SK-N-SH (cell line): ENCODE results near the gene WNT6. TPM values are rescaled to one million over a fixed set of nuclear protein-coding genes. Genes with fewer than 3 reads are reported as not detected.

Experiments
- CTCF ChIA-PET: fragments of 300-600, 350-600 bp; formaldehyde crosslinking; extraction: SDS; loops from one replicate; lab custom pipeline; 2021; lab: Yijun Ruan, JAX
- POLR2A ChIA-PET: fragments of 350-600 bp; sonication (Branson Sonifier 250); formaldehyde crosslinking; extraction: SDS; loops from one replicate; lab custom pipeline; 2020; ENCODE audit warnings: antibody characterized with exemption, inconsistent platforms; lab: Yijun Ruan, JAX
- DNase-seq: peaks from one replicate; pipeline ENCODE4 v3.0.0; 2012
- H2AFZ ChIP-seq: fragments of 200-600 bp; sonication (generic); 2 replicates; pipeline ENCODE4 v1.8.1; 2016; ENCODE audit warnings: antibody characterized with exemption, mild to moderate bottlenecking, low read depth
- H3F3A ChIP-seq: fragments of 200-600 bp; sonication (generic); replicated peaks from 2 replicates; pipeline ENCODE3; 2016; ENCODE audit warnings: antibody characterized with exemption, mild to moderate bottlenecking; ENCODE audit not compliant: insufficient read depth
- H3K27ac ChIP-seq, 2 experiments: fragments of 200-500 bp in 1 of 2; fragments of 200-600 bp in 1 of 2; sonication (Bioruptor generic) in 1 of 2; sonication (generic), shearing (Covaris generic) in 1 of 2; 2 replicates each; pipeline versions ENCODE4 v1.5.1 to v1.6.1; 2014 to 2016; ENCODE audit warnings: low read depth in 2 of 2, inconsistent platforms in 1 of 2, low read length in 1 of 2, mild to moderate bottlenecking in 1 of 2, mixed read lengths in 1 of 2
- H3K27me3 ChIP-seq: fragments of 200-600 bp; sonication (generic), shearing (Covaris generic); 2 replicates; pipeline ENCODE4 v1.6.1; 2016; ENCODE audit warnings: mixed run types; ENCODE audit not compliant: insufficient read depth
- H3K36me3 ChIP-seq, 2 experiments: fragments of 200-500 bp in 1 of 2; fragments of 200-600 bp in 1 of 2; sonication (Bioruptor generic) in 1 of 2; sonication (generic) in 1 of 2; replicated peaks in 1 of 2; 2 replicates each; pipeline versions ENCODE3 to v1.5.1; 2014 to 2016; ENCODE audit warnings: low read length in 1 of 2, mild to moderate bottlenecking in 1 of 2; ENCODE audit not compliant: insufficient read depth in 2 of 2, control insufficient read depth in 1 of 2
- H3K4me1 ChIP-seq, 2 experiments: fragments of 200-500 bp in 1 of 2; fragments of 200-600 bp in 1 of 2; sonication (Bioruptor generic) in 1 of 2; sonication (generic), shearing (Covaris generic) in 1 of 2; 2 replicates each; pipeline versions ENCODE4 v1.5.1 to v1.6.1; 2014 to 2016; ENCODE audit warnings: low read depth in 1 of 2, low read length in 1 of 2, mixed run types in 1 of 2; ENCODE audit not compliant: insufficient read depth in 2 of 2, control insufficient read depth in 1 of 2
- H3K4me2 ChIP-seq: fragments of 200-600 bp; sonication (generic), shearing (Covaris generic); 2 replicates; pipeline ENCODE4 v1.6.1; 2017; ENCODE audit warnings: mixed run types
- H3K4me3 ChIP-seq, 2 experiments: fragments of 200-500 bp in 1 of 2; fragments of 200-600 bp in 1 of 2; sonication (Bioruptor generic) in 1 of 2; sonication (generic), shearing (Covaris generic) in 1 of 2; 2 replicates each; pipeline versions ENCODE4 v1.5.1 to v1.8.1; 2014 to 2016; ENCODE audit warnings: low read depth in 2 of 2, inconsistent platforms in 1 of 2, low read length in 1 of 2, mild to moderate bottlenecking in 1 of 2, mixed read lengths in 1 of 2, moderate library complexity in 1 of 2
- H3K79me2 ChIP-seq: fragments of 200-600 bp; sonication (generic); 2 replicates; pipeline ENCODE4 v1.8.1; 2017; ENCODE audit warnings: mild to moderate bottlenecking; ENCODE audit not compliant: insufficient read depth
- H3K9ac ChIP-seq: fragments of 200-600 bp; sonication (generic); 2 replicates; pipeline ENCODE4 v1.6.1; 2017; ENCODE audit warnings: mixed run types
- H3K9me2 ChIP-seq: fragments of 200-600 bp; sonication (generic); 2 replicates; pipeline ENCODE4 v1.6.1; 2017; ENCODE audit warnings: mixed run types
- H3K9me3 ChIP-seq: fragments of 200-600 bp; sonication (generic); 2 replicates; pipeline ENCODE4 v1.6.1; 2017; ENCODE audit warnings: mixed run types, mild to moderate bottlenecking, moderate library complexity
- H4K20me1 ChIP-seq: fragments of 200-600 bp; sonication (generic); 2 replicates; pipeline ENCODE4 v1.6.1; 2017; ENCODE audit warnings: mild to moderate bottlenecking, mixed run types; ENCODE audit not compliant: insufficient read depth
- FOSL2 ChIP-seq: IDR thresholded peaks from 2 replicates; pipeline ENCODE4 v1.4.0; 2012; ENCODE audit warnings: low read depth, mild to moderate bottlenecking, moderate library complexity, borderline replicate concordance
- FOXJ3 ChIP-seq: sonication (generic); formaldehyde crosslinking; IDR thresholded peaks from 2 replicates; pipeline ENCODE4 v1.5.1; 2020; ENCODE audit warnings: mild to moderate bottlenecking, missing genetic modification reagents
- FOXM1 ChIP-seq: IDR thresholded peaks from 2 replicates; pipeline ENCODE4 v1.4.0; 2012; ENCODE audit warnings: low read depth, mild to moderate bottlenecking
- GABPA ChIP-seq: IDR thresholded peaks from 2 replicates; pipeline ENCODE4 v1.4.0; 2012; ENCODE audit warnings: low read depth, mild to moderate bottlenecking
- MEF2A ChIP-seq: IDR thresholded peaks from 2 replicates; pipeline ENCODE4 v1.4.0; 2012; ENCODE audit warnings: low read depth, borderline replicate concordance
- MXI1 ChIP-seq: IDR thresholded peaks from 2 replicates; pipeline ENCODE4 v1.6.1; 2012; ENCODE audit warnings: mild to moderate bottlenecking, low read depth, low read length, improper control_type of control experiment
- NFIC ChIP-seq: IDR thresholded peaks from 2 replicates; pipeline ENCODE4 v1.4.0; 2012; ENCODE audit warnings: borderline replicate concordance
- RAD21 ChIP-seq: IDR thresholded peaks from 2 replicates; pipeline ENCODE4 v1.6.1; 2012; ENCODE audit warnings: mild to moderate bottlenecking, low read length
- RXRA ChIP-seq: IDR thresholded peaks from 2 replicates; pipeline ENCODE4 v1.4.0; 2012; ENCODE audit warnings: low read depth, mild to moderate bottlenecking, borderline replicate concordance
- SIN3A ChIP-seq: IDR thresholded peaks from 2 replicates; pipeline ENCODE4 v1.6.1; 2012; ENCODE audit warnings: low read depth, mild to moderate bottlenecking, low read length, moderate library complexity, borderline replicate concordance
- SMC3 ChIP-seq: IDR thresholded peaks from 2 replicates; pipeline ENCODE4 v1.6.1; 2012; ENCODE audit warnings: low read depth, low read length, improper control_type of control experiment
- WGBS: methylation state at CpG from one replicate; pipeline ENCODE4 v1.1.6; 2017; ENCODE audit warnings: low lambda C conversion rate; 5-methylcytosine and 5-hydroxymethylcytosine counted together
- polyA plus RNA-seq, 3 experiments: library from polyadenylated mRNA; depleted of rRNA; stranded (reverse); fragments of >200 nt; gene quantifications; 2 replicates each; pipeline ENCODE4 v1.2.3, GENCODE V29; 2012
- TF ChIP-seq, protein P1 (sequence below): fragments of 150-350 bp; IDR thresholded peaks from 2 replicates; pipeline ENCODE4 v1.6.1; 2017; ENCODE audit warnings: antibody characterized with exemption, low read length, low read depth, borderline replicate concordance
- TF ChIP-seq, protein P2 (sequence below): fragments of 200-600 bp; sonication (generic); IDR thresholded peaks from 2 replicates; pipeline ENCODE4 v1.6.1; 2017; ENCODE audit warnings: antibody characterized with exemption, mild to moderate bottlenecking, moderate library complexity
- TF ChIP-seq, protein P3 (sequence below): IDR thresholded peaks from 2 replicates; pipeline ENCODE4 v1.4.0; 2012; ENCODE audit warnings: low read depth, borderline replicate concordance
- TF ChIP-seq, protein P4 (sequence below): IDR thresholded peaks from 2 replicates; pipeline ENCODE4 v1.4.0; 2012; ENCODE audit warnings: low read depth, borderline replicate concordance
- TF ChIP-seq, protein P5 (sequence below): IDR thresholded peaks from 2 replicates; pipeline ENCODE4 v1.4.0; 2012; ENCODE audit warnings: low read depth

The WNT6 gene
- polyA plus RNA-seq, 1 of the 3 experiments (the other 2 are of a cell fraction), result 0.08 TPM

DNA sequence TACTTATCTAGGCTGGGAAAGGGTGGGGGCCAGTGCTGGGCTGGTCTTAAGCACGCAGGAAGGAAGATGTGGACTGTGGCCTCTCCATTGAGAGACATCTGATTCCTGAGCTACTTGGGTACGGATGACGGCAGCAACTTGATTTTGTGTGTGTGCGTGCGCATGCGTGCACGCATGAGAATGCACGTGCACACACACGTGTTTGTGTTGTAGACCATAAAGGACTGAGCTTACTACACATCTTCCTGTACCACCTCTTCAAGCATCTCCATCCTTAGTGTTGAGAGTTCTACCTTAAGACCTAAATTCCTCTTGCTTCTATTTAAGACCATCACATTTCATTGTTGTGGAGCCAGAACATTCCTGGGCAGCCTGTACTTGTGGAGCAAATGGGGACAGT, 9.5 kb downstream of the WNT6 start:
- H3K36me3 ChIP-seq, result no peaks in the 10 kb centered on the region
- no peaks in the 10 kb centered on the region for H3K79me2 ChIP-seq
- no peak overlapping the region for H2AFZ ChIP-seq
- no peaks in the 10 kb centered on the region for H3K9me3 ChIP-seq
- CTCF ChIA-PET, result interaction anchor here (1.0 to 22.5 kb wide), 4 partner anchors 16 to 126 kb away, joined by 3 to 795 read pairs (median 4); no protein-coding TSS in a partner anchor
- 89% methylated on average over 9 of the region's 9 CpGs for WGBS
- H3F3A ChIP-seq, result no peaks in the 10 kb centered on the region
- H3K9ac ChIP-seq, result no peak overlapping the region
- peaks cover 0 to 17% of the 10 kb centered on the region in 2 experiments; a peak in 1 of 4 replicates for H3K4me1 ChIP-seq
- H3K4me3 ChIP-seq, result no peak overlapping the region
- H3K9me2 ChIP-seq, result no peaks in the 10 kb centered on the region
- POLR2A ChIA-PET, result interaction anchor here (1.0 to 1.1 kb wide), 2 partner anchors 8 to 127 kb away, joined by 3 to 4 read pairs; no protein-coding TSS in a partner anchor
- DNase-seq, result no peak
- H3K27me3 ChIP-seq, result peaks cover 26% of the 10 kb centered on the region; the same call in 1 of the 2 replicates
- H3K4me2 ChIP-seq, result no peak overlapping the region
- TF ChIP-seq FOSL2, result no peak
- no peak for TF ChIP-seq FOXM1
- TF ChIP-seq, protein P1, sequence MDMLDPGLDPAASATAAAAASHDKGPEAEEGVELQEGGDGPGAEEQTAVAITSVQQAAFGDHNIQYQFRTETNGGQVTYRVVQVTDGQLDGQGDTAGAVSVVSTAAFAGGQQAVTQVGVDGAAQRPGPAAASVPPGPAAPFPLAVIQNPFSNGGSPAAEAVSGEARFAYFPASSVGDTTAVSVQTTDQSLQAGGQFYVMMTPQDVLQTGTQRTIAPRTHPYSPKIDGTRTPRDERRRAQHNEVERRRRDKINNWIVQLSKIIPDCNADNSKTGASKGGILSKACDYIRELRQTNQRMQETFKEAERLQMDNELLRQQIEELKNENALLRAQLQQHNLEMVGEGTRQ, result no peak
- TF ChIP-seq, protein P2, sequence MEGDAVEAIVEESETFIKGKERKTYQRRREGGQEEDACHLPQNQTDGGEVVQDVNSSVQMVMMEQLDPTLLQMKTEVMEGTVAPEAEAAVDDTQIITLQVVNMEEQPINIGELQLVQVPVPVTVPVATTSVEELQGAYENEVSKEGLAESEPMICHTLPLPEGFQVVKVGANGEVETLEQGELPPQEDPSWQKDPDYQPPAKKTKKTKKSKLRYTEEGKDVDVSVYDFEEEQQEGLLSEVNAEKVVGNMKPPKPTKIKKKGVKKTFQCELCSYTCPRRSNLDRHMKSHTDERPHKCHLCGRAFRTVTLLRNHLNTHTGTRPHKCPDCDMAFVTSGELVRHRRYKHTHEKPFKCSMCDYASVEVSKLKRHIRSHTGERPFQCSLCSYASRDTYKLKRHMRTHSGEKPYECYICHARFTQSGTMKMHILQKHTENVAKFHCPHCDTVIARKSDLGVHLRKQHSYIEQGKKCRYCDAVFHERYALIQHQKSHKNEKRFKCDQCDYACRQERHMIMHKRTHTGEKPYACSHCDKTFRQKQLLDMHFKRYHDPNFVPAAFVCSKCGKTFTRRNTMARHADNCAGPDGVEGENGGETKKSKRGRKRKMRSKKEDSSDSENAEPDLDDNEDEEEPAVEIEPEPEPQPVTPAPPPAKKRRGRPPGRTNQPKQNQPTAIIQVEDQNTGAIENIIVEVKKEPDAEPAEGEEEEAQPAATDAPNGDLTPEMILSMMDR, result no peak
- no peak for TF ChIP-seq NFIC
- TF ChIP-seq FOXJ3 (CRISPR knock-in tag), result no peak
- TF ChIP-seq RXRA, result no peak
- no peak for TF ChIP-seq MEF2A
- TF ChIP-seq, protein P3, sequence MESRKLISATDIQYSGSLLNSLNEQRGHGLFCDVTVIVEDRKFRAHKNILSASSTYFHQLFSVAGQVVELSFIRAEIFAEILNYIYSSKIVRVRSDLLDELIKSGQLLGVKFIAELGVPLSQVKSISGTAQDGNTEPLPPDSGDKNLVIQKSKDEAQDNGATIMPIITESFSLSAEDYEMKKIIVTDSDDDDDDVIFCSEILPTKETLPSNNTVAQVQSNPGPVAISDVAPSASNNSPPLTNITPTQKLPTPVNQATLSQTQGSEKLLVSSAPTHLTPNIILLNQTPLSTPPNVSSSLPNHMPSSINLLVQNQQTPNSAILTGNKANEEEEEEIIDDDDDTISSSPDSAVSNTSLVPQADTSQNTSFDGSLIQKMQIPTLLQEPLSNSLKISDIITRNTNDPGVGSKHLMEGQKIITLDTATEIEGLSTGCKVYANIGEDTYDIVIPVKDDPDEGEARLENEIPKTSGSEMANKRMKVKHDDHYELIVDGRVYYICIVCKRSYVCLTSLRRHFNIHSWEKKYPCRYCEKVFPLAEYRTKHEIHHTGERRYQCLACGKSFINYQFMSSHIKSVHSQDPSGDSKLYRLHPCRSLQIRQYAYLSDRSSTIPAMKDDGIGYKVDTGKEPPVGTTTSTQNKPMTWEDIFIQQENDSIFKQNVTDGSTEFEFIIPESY, result no peak
- TF ChIP-seq GABPA, result no peak
- H3K27ac ChIP-seq, result no peak overlapping the region
- H4K20me1 ChIP-seq, result no peaks in the 10 kb centered on the region

DNA sequence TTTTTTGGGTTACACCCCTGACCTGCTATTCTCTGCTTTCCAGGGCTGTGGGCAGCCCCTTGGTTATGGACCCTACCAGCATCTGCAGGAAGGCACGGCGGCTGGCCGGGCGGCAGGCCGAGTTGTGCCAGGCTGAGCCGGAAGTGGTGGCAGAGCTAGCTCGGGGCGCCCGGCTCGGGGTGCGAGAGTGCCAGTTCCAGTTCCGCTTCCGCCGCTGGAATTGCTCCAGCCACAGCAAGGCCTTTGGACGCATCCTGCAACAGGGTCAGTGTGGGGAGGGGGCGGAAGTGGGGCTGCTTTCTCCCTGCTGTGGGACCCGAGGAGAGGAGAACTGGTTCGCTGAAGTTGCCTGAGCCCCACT, 11.4 kb downstream of the WNT6 start:
- Histone ChIP-seq H3K27ac (no peak overlapping the region), H3F3A (peaks cover 3% of the 10 kb centered on the region), H4K20me1 (no peaks in the 10 kb centered on the region), H3K4me1 (peaks cover 0 to 7% of the 10 kb centered on the region in 2 experiments; a peak in 1 of 4 replicates), H3K9me2 (no peaks in the 10 kb centered on the region), H3K27me3 (peaks cover 31% of the 10 kb centered on the region; the same call in 1 of the 2 replicates), H3K9me3 (no peaks in the 10 kb centered on the region), H3K9ac (no peak overlapping the region), H3K36me3 (no peaks in the 10 kb centered on the region), H3K4me2 (no peak overlapping the region), H3K4me3 (no peak overlapping the region), H3K79me2 (no peaks in the 10 kb centered on the region), H2AFZ (no peak overlapping the region)
- CTCF ChIA-PET, result interaction anchor here (1.3 to 22.5 kb wide), 5 partner anchors 11 to 39 kb away, joined by 3 to 795 read pairs (median 4); no protein-coding TSS in a partner anchor
- DNase-seq, result no peak
- POLR2A ChIA-PET, result no interaction called here
- 7% methylated on average over 2 of the region's 18 CpGs for WGBS
- TF ChIP-seq SIN3A (no peak), SMC3 (no peak), MXI1 (no peak), FOXM1 (no peak), RAD21 (no peak), GABPA (no peak), FOXJ3 (CRISPR knock-in tag) (no peak)
- TF ChIP-seq, protein P4, sequence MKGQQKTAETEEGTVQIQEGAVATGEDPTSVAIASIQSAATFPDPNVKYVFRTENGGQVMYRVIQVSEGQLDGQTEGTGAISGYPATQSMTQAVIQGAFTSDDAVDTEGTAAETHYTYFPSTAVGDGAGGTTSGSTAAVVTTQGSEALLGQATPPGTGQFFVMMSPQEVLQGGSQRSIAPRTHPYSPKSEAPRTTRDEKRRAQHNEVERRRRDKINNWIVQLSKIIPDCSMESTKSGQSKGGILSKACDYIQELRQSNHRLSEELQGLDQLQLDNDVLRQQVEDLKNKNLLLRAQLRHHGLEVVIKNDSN, result no peak
- TF ChIP-seq, protein P3, result no peak
- TF ChIP-seq, protein P5, sequence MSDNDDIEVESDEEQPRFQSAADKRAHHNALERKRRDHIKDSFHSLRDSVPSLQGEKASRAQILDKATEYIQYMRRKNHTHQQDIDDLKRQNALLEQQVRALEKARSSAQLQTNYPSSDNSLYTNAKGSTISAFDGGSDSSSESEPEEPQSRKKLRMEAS, result no peak
- TF ChIP-seq, protein P1, result no peak
